ENCODE results near the gene SLC25A12. TPM values are rescaled to one million over a fixed set of nuclear protein-coding genes. Genes with fewer than 3 reads are reported as not detected.

Gene SLC25A12
- polyA plus RNA-seq, 1 of the 3 experiments (the other 2 are of a cell fraction) = 13.0 TPM

DNA sequence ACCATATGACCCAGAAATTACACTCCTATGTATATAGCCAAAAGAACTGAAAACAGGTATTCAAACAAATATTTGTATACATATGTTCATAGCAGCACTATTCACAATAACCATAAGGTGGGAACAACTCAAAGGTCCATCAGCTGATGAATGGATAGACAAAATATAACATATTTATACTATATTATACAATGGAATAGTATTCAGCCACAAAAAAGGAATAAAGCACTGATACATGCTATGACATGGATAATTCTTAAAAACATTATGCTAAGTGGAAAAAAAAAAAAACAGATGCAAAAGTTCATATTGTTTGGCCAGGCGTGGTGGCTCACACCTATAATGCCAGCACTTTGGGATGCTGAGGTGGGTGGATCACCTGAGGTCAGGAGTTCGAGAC lies 52.0 kb downstream of the SLC25A12 start:
- DNase-seq = no peak

DNA sequence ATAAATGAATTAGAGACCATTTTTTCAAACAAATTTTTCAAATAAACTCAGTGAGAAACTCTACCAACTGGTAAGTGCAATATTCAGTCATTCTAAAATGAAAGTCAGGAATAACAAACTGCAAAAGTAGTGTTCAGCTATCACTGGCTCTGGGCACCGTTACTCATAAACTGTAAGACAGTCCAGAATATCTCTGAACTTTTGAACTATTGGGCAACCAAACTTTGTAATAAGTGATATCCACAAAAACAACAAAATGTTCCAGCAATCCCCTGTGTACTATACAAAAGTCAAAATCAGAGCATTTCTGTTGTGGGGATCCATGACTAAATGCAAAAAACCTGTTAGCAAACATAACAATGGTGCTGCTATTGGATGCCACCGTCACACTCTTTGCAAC lies 56.3 kb downstream of the SLC25A12 start:
- DNase-seq = no peak
- CTCF ChIA-PET = interaction anchor here (1.1 kb wide), 1 partner anchor 27 kb away, joined by 3 read pairs; no protein-coding TSS in a partner anchor
- TF ChIP-seq, protein P1, sequence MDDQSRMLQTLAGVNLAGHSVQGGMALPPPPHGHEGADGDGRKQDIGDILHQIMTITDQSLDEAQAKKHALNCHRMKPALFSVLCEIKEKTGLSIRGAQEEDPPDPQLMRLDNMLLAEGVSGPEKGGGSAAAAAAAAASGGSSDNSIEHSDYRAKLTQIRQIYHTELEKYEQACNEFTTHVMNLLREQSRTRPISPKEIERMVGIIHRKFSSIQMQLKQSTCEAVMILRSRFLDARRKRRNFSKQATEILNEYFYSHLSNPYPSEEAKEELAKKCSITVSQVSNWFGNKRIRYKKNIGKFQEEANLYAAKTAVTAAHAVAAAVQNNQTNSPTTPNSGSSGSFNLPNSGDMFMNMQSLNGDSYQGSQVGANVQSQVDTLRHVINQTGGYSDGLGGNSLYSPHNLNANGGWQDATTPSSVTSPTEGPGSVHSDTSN (IDR thresholded peaks at IDR 0.05) = no peak
- TF ChIP-seq SMC3 (IDR thresholded peaks at IDR 0.05; ENCODE audit: low read depth, low read length) (no peak), TEAD4 (IDR thresholded peaks at IDR 0.05; ENCODE audit: borderline replicate concordance, insufficient read depth) (no peak), EZH2phosphoT487 (IDR thresholded peaks at IDR 0.05; ENCODE audit: borderline replicate concordance, low read depth) (no peak), MXI1 (IDR thresholded peaks at IDR 0.05; ENCODE audit: low read depth, low read length) (no peak)
- TF ChIP-seq, protein P2, sequence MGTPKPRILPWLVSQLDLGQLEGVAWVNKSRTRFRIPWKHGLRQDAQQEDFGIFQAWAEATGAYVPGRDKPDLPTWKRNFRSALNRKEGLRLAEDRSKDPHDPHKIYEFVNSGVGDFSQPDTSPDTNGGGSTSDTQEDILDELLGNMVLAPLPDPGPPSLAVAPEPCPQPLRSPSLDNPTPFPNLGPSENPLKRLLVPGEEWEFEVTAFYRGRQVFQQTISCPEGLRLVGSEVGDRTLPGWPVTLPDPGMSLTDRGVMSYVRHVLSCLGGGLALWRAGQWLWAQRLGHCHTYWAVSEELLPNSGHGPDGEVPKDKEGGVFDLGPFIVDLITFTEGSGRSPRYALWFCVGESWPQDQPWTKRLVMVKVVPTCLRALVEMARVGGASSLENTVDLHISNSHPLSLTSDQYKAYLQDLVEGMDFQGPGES (IDR thresholded peaks at IDR 0.05; ENCODE audit: low read depth, low read length) = no peak

More for the DNA sequence above, 52.0 kb downstream of the SLC25A12 start:
- Histone ChIP-seq H2AFZ (ENCODE audit: low read depth) (no peak overlapping the region), H3K9me2 (no peaks in the 10 kb centered on the region), H3K9me3 (no peaks in the 10 kb centered on the region), H3K9ac (no peak overlapping the region), H3K4me3 (ENCODE audit: low read depth in 2 of 2, low read length in 1 of 2) (no peak overlapping the region), H3K27ac (ENCODE audit: low read depth in 2 of 2, low read length in 1 of 2) (no peak overlapping the region), H3K79me2 (ENCODE audit: insufficient read depth) (no peaks in the 10 kb centered on the region), H3K36me3 (replicated peaks in 1 of 2; ENCODE audit: control insufficient read depth in 1 of 2, insufficient read depth in 2 of 2, low read length in 1 of 2) (peaks cover 0 to 16% of the 10 kb centered on the region in 2 experiments), H3F3A (replicated peaks; ENCODE audit: insufficient read depth) (peaks cover 5% of the 10 kb centered on the region), H4K20me1 (ENCODE audit: insufficient read depth) (no peaks in the 10 kb centered on the region), H3K27me3 (ENCODE audit: insufficient read depth) (no peaks in the 10 kb centered on the region), H3K4me1 (ENCODE audit: control insufficient read depth in 1 of 2, insufficient read depth in 2 of 2, low read depth in 1 of 2, low read length in 1 of 2) (no peaks in the 10 kb centered on the region; a peak in 1 of 4 replicates), H3K4me2 (no peak overlapping the region)
- ChIA-PET POLR2A (no interaction called here), CTCF (no interaction called here)
- TF ChIP-seq RFX5 (IDR thresholded peaks at IDR 0.05; ENCODE audit: low read length) (no peak), TCF12 (IDR thresholded peaks at IDR 0.05) (no peak), JUND (IDR thresholded peaks at IDR 0.05) (no peak), SMC3 (IDR thresholded peaks at IDR 0.05; ENCODE audit: low read depth, low read length) (no peak), TAF1 (IDR thresholded peaks at IDR 0.05; ENCODE audit: borderline replicate concordance, low read depth, low read length) (no peak), SIN3A (IDR thresholded peaks at IDR 0.05; ENCODE audit: borderline replicate concordance, low read depth, low read length) (no peak), EP300 (IDR thresholded peaks at IDR 0.05; ENCODE audit: borderline replicate concordance in 1 of 2, low read depth in 1 of 2, low read length in 1 of 2) (no peak)
- WGBS (ENCODE audit: low lambda C conversion rate) = 89% methylated on average over 2 of the region's 2 CpGs

More for the DNA sequence above, 56.3 kb downstream of the SLC25A12 start:
- Histone ChIP-seq H3K36me3 (replicated peaks in 1 of 2; ENCODE audit: control insufficient read depth in 1 of 2, insufficient read depth in 2 of 2, low read length in 1 of 2) (peaks cover 30 to 40% of the 10 kb centered on the region in 2 experiments), H3K4me2 (no peak overlapping the region), H3K4me1 (ENCODE audit: control insufficient read depth in 1 of 2, insufficient read depth in 2 of 2, low read depth in 1 of 2, low read length in 1 of 2) (no peaks in the 10 kb centered on the region), H3K79me2 (ENCODE audit: insufficient read depth) (no peaks in the 10 kb centered on the region), H3K4me3 (ENCODE audit: low read depth in 2 of 2, low read length in 1 of 2) (no peak overlapping the region), H4K20me1 (ENCODE audit: insufficient read depth) (no peaks in the 10 kb centered on the region), H3K27me3 (ENCODE audit: insufficient read depth) (no peaks in the 10 kb centered on the region), H3K9me2 (no peaks in the 10 kb centered on the region), H3K9ac (no peak overlapping the region), H2AFZ (ENCODE audit: low read depth) (no peak overlapping the region), H3F3A (replicated peaks; ENCODE audit: insufficient read depth) (no peaks in the 10 kb centered on the region), H3K9me3 (no peaks in the 10 kb centered on the region), H3K27ac (ENCODE audit: low read depth in 2 of 2, low read length in 1 of 2) (no peak overlapping the region)
- WGBS (ENCODE audit: low lambda C conversion rate) = 48% methylated on average over 2 of the region's 2 CpGs
- POLR2A ChIA-PET = no interaction called here
